ENCODE measurements around the gene RBM26. TPM values are rescaled to one million over a fixed set of nuclear protein-coding genes. Genes with fewer than 3 reads are reported as not detected.
A peak's percentile ranks its signal among the peaks of the same experiment; 100 is the strongest.

The RBM26 gene
- total RNA-seq, 1 experiment from 2014 or later = 60.4 TPM

GRCh38 chr13:79393564-79394249 lies 12.3 kb downstream of the RBM26 start:
- peaks cover 21% of the 10 kb centered on the region for H3K4me1 ChIP-seq
- POLR2A ChIA-PET = no interaction called here
- H3K27me3 ChIP-seq (replicated peaks; ENCODE audit: control insufficient read depth, insufficient read depth, low read length) = no peaks in the 10 kb centered on the region
- intact Hi-C loops (cut with micrococcal nuclease; ENCODE audit: unreplicated experiment) = loop anchor here (5.0 kb wide), 1 partner anchor 46 kb away; no protein-coding TSS in a partner anchor
- H3K4me3 ChIP-seq (ENCODE audit: low read depth, low read length) = 0 out of 2 replicates have a peak overlapping the region, but pooled peaks have one; percentile 8
- Mint-ChIP-seq H3K4me3 (ENCODE audit: unreplicated experiment) (peak overlapping the region; percentile 50), H3K27ac (ENCODE audit: unreplicated experiment) (peak overlapping the region; percentile 28), H3K36me3 (ENCODE audit: insufficient read depth, unreplicated experiment) (peaks cover 51% of the 10 kb centered on the region), H3K9me3 (ENCODE audit: unreplicated experiment) (peaks cover 13% of the 10 kb centered on the region), H3K27me3 (ENCODE audit: insufficient read depth, unreplicated experiment) (no peaks in the 10 kb centered on the region), H3K4me1 (ENCODE audit: low read depth, unreplicated experiment) (peaks cover 23% of the 10 kb centered on the region)
- TF ChIP-seq CTCF (IDR thresholded peaks at IDR 0.05; ENCODE audit: insufficient read depth in 1 of 2, low read depth in 1 of 2, low read length in 1 of 2, severe bottlenecking in 1 of 2, unreplicated experiment in 1 of 2) = no peak
- H3K9me3 ChIP-seq = peaks cover 15% of the 10 kb centered on the region
- DNase-seq = peak; percentile 64 to 74
- CTCF ChIA-PET = interaction anchor here (1.0 to 1.1 kb wide), 2 partner anchors 8 to 148 kb away, joined by 3 to 4 read pairs; no protein-coding TSS in a partner anchor
- H3K36me3 ChIP-seq (ENCODE audit: control insufficient read depth, insufficient read depth, low read length) = peaks cover 1% of the 10 kb centered on the region; the same call in 1 of the 2 replicates
- BruUV-seq (replicated peaks) = no TSS peak

- ChIA-PET CTCF (interaction anchor here (0.6 kb wide), 1 partner anchor 48 kb away, joined by 3 read pairs; no protein-coding TSS in a partner anchor), POLR2A (no interaction called here)
- Histone ChIP-seq H3K27me3 (replicated peaks; ENCODE audit: control insufficient read depth, insufficient read depth, low read length) (no peaks in the 10 kb centered on the region), H3K36me3 (ENCODE audit: control insufficient read depth, insufficient read depth, low read length) (peaks cover 1% of the 10 kb centered on the region; the same call in 1 of the 2 replicates), H3K4me1 (peaks cover 27% of the 10 kb centered on the region), H3K9me3 (peaks cover 15% of the 10 kb centered on the region), H3K4me3 (ENCODE audit: low read depth, low read length) (no peak overlapping the region)
- H3K27me3 Mint-ChIP-seq (ENCODE audit: insufficient read depth, unreplicated experiment) = no peaks in the 10 kb centered on the region
- no TSS peak for BruUV-seq (replicated peaks)
- H3K27ac Mint-ChIP-seq (ENCODE audit: unreplicated experiment) = peak overlapping the region; percentile 28
- H3K36me3 Mint-ChIP-seq (ENCODE audit: insufficient read depth, unreplicated experiment) = peaks cover 48% of the 10 kb centered on the region
- DNase-seq = no peak
- H3K4me3 Mint-ChIP-seq (ENCODE audit: unreplicated experiment) = peak overlapping the region; percentile 50
- intact Hi-C loops (cut with micrococcal nuclease; ENCODE audit: unreplicated experiment) = loop anchor here (5.0 kb wide), 1 partner anchor 46 kb away; no protein-coding TSS in a partner anchor
- peaks cover 24% of the 10 kb centered on the region for H3K4me1 Mint-ChIP-seq (ENCODE audit: low read depth, unreplicated experiment)
- H3K9me3 Mint-ChIP-seq (ENCODE audit: unreplicated experiment) = peaks cover 13% of the 10 kb centered on the region
- no peak for TF ChIP-seq CTCF (IDR thresholded peaks at IDR 0.05; ENCODE audit: insufficient read depth in 1 of 2, low read depth in 1 of 2, low read length in 1 of 2, severe bottlenecking in 1 of 2, unreplicated experiment in 1 of 2)
Measured at GRCh38 chr13:79392882-79393563, 13.0 kb downstream of the RBM26 start.

- no peak overlapping the region for H3K27ac Mint-ChIP-seq (ENCODE audit: unreplicated experiment)
- no peak overlapping the region for H3K4me3 Mint-ChIP-seq (ENCODE audit: unreplicated experiment)
- no TSS peak for BruUV-seq (replicated peaks)
- peaks cover under 1% of the 10 kb centered on the region for H3K9me3 Mint-ChIP-seq (ENCODE audit: unreplicated experiment)
- H3K9me3 ChIP-seq = no peaks in the 10 kb centered on the region
- H3K4me1 Mint-ChIP-seq (ENCODE audit: low read depth, unreplicated experiment) = peaks cover 29% of the 10 kb centered on the region
- DNase-seq = no peak
- H3K36me3 ChIP-seq (ENCODE audit: control insufficient read depth, insufficient read depth, low read length) = no peaks in the 10 kb centered on the region
- no peaks in the 10 kb centered on the region for H3K27me3 Mint-ChIP-seq (ENCODE audit: insufficient read depth, unreplicated experiment)
- ChIA-PET CTCF (no interaction called here), POLR2A (no interaction called here)
- no peak overlapping the region for H3K4me3 ChIP-seq (ENCODE audit: low read depth, low read length)
- peaks cover 22% of the 10 kb centered on the region for H3K36me3 Mint-ChIP-seq (ENCODE audit: insufficient read depth, unreplicated experiment)
- intact Hi-C loops (cut with micrococcal nuclease; ENCODE audit: unreplicated experiment) = no loop called here
- TF ChIP-seq CTCF (IDR thresholded peaks at IDR 0.05; ENCODE audit: insufficient read depth in 1 of 2, low read depth in 1 of 2, low read length in 1 of 2, severe bottlenecking in 1 of 2, unreplicated experiment in 1 of 2) = no peak
- no peaks in the 10 kb centered on the region for H3K27me3 ChIP-seq (replicated peaks; ENCODE audit: control insufficient read depth, insufficient read depth, low read length)
- peaks cover 23% of the 10 kb centered on the region for H3K4me1 ChIP-seq
Measured at GRCh38 chr13:79389026-79389425, 17.0 kb downstream of the RBM26 start.

Data from Caco-2 (cell line).